Lower leg skin (tissue), 4 donors: ENCODE results near the gene KIF1A. TPM values are rescaled to one million over a fixed set of nuclear protein-coding genes. Genes with fewer than 3 reads are reported as not detected.

Experiments used
- DNase-seq, 2 donors: peaks; one replicate each; pipeline ENCODE4 v3.0.0-alpha.2; 2019; ENCODE audit warnings: low spot score in 2 of 2
- H3K4me3 ChIP-seq: fragments of 200-600 bp; sonication (generic); 2 replicates; pipeline ENCODE4 v1.5.1; 2017; ENCODE audit warnings: mild to moderate bottlenecking, low read depth; ENCODE audit not compliant: poor library complexity, severe bottlenecking
- CTCF ChIP-seq, 3 donors: fragments of 450-650 bp; IDR thresholded peaks; one replicate each; pipeline ENCODE4 v1.5.1; 2016; ENCODE audit warnings: antibody characterized with exemption in 3 of 3, mild to moderate bottlenecking in 3 of 3, moderate library complexity in 2 of 3
- POLR2A ChIP-seq, 2 donors: fragments of 450-650 bp; IDR thresholded peaks; one replicate each; pipeline ENCODE4 v1.6.1; 2016 to 2017; ENCODE audit warnings: antibody characterized with exemption in 2 of 2, mild to moderate bottlenecking in 1 of 2, moderate library complexity in 1 of 2
- WGBS, 2 donors: methylation state at CpG; one replicate each; pipeline ENCODE4 v1.1.5; 2018; 5-methylcytosine and 5-hydroxymethylcytosine counted together
- intact Hi-C: fragments of 100-400 bp; cut with DNase I; formaldehyde crosslinking; loops from one replicate; pipeline ENCODE4 v1.15.0; 2023; ENCODE audit warnings: low total_unique reads
- total RNA-seq, 4 donors: library from RNA; depleted of rRNA; stranded (reverse); fragments of >200 nt; gene quantifications; one replicate each; pipeline ENCODE4 v1.1.0, GENCODE V29; 2016

Gene KIF1A
- total RNA-seq, 4 donors from 2014 or later: 0.76 to 4.3 (median 3.0) TPM

GRCh38 chr2:240806006-240806405 is 14.0 kb downstream of the KIF1A start:
- intact Hi-C loops: no loop called here
- H3K4me3 ChIP-seq: no peak overlapping the region
- TF ChIP-seq POLR2A (IDR thresholded peaks at IDR 0.05) (no peak), CTCF (IDR thresholded peaks at IDR 0.05) (no peak)
- peak in 1 of 2 donors; percentile 21 for DNase-seq
- WGBS, 2 donors: 87 to 90% methylated on average over 4 of the region's 4 CpGs

GRCh38 chr2:240803191-240803590 is 16.8 kb downstream of the KIF1A start:
- H3K4me3 ChIP-seq: no peak overlapping the region
- WGBS, 2 donors: 85 to 86% methylated on average over 8 of the region's 8 CpGs
- intact Hi-C loops: no loop called here
- TF ChIP-seq CTCF (IDR thresholded peaks at IDR 0.05) (no peak), POLR2A (IDR thresholded peaks at IDR 0.05) (no peak)
- peak in 1 of 2 donors; percentile 68 for DNase-seq

GRCh38 chr2:240799033-240799820 is 20.8 kb downstream of the KIF1A start:
- no peak for DNase-seq
- H3K4me3 ChIP-seq: no peak overlapping the region
- WGBS, 2 donors: 74 to 80% methylated on average over 14 of the region's 14 CpGs
- intact Hi-C loops: no loop called here
- TF ChIP-seq POLR2A (IDR thresholded peaks at IDR 0.05): no peak
- no peak for TF ChIP-seq CTCF (IDR thresholded peaks at IDR 0.05)

- 85% methylated on average over 15 to 17 of the region's 17 CpGs for WGBS, 2 donors
- no peak for TF ChIP-seq POLR2A (IDR thresholded peaks at IDR 0.05)
- no peak for TF ChIP-seq CTCF (IDR thresholded peaks at IDR 0.05)
- DNase-seq: no peak
- intact Hi-C loops: no loop called here
- no peak overlapping the region for H3K4me3 ChIP-seq
These were observed 21.6 kb downstream of the KIF1A start for GRCh38 chr2:240798327-240798905.

GRCh38 chr2:240797914-240798313 is 22.1 kb downstream of the KIF1A start:
- intact Hi-C loops: no loop called here
- TF ChIP-seq POLR2A (IDR thresholded peaks at IDR 0.05) (no peak), CTCF (IDR thresholded peaks at IDR 0.05) (no peak)
- DNase-seq: no peak
- WGBS, 2 donors: 79 to 91% methylated on average over 12 of the region's 12 CpGs
- no peak overlapping the region for H3K4me3 ChIP-seq
